Measurements from ENCODE around the gene GGCT. TPM values are rescaled to one million over a fixed set of nuclear protein-coding genes. Genes with fewer than 3 reads are reported as not detected.

The GGCT gene
- total and polyA plus RNA-seq, 2 donors (not counting 3 experiments of a cell fraction or from before 2014, with no cell fraction given) = 21.1 to 44.3 TPM

DNA sequence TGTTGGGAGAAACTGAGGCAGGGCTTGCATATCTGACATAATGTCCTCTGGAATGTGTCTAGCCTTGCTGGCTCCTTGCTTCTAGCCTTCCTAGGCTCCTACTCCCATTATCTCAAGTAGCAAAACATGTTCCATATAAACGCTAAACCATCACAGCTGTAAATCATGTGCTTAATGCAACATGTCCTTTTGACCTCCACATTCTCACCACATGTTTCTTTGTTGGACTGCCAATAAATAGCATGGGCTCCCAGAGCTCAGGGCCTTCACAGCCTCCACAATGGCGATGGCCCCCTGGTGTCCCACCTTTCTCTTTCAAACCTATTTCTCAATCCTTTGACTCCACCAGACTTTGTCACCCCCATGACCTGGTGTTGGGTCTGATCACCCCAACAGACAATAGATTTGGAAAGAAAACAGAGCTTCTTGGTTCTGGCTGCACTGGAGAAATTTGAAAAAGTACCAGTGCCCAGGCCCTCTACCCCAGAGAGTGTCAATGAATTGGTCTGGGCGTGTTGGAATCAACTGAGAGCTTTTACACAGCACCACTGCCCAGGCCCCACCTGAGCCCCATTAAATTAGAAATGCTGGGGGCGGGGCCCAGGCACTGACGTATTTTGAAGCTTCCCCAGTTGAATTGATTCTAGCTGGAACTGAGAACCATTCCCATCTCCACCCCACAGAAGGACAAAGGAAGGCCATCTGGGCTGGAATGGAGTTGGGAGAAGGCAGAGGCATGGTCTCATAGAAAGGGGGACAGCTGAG, 41.3 kb upstream of the GGCT start:
- TF ChIP-seq FOS (IDR thresholded peaks at IDR 0.05; ENCODE audit: borderline replicate concordance, insufficient read depth, low read length) (no peak), POLR2AphosphoS5 (IDR thresholded peaks at IDR 0.05; ENCODE audit: insufficient read depth, low read depth, low read length) (no peak), EZH2 (IDR thresholded peaks at IDR 0.05; ENCODE audit: borderline replicate concordance, low read depth, low read length, severe bottlenecking) (no peak), JUN (IDR thresholded peaks at IDR 0.05; ENCODE audit: borderline replicate concordance, insufficient read depth, insufficient read length, low read depth) (no peak), POLR2A (IDR thresholded peaks at IDR 0.05; ENCODE audit: low read depth, low read length) (no peak), MYC (IDR thresholded peaks at IDR 0.05; ENCODE audit: low read depth, low read length) (no peak), GATA2 (IDR thresholded peaks at IDR 0.05; ENCODE audit: insufficient read depth, insufficient read length, low read depth, low read length) (no peak), CTCF (IDR thresholded peaks at IDR 0.05; ENCODE audit: extremely low read depth in 1 of 2, insufficient read depth in 1 of 2, low read depth in 1 of 2, low read length in 2 of 2) (no peak)
- TF ChIP-seq, protein P1, sequence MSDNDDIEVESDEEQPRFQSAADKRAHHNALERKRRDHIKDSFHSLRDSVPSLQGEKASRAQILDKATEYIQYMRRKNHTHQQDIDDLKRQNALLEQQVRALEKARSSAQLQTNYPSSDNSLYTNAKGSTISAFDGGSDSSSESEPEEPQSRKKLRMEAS (IDR thresholded peaks at IDR 0.05; ENCODE audit: insufficient read depth, insufficient read length) = no peak
- Histone ChIP-seq H3K9me1 (replicated peaks; ENCODE audit: control insufficient read depth, extremely low read depth, insufficient read depth, low read length) (no peaks in the 10 kb centered on the region), H3K9me3 (replicated peaks; ENCODE audit: control insufficient read depth, insufficient read depth, low read length) (no peaks in the 10 kb centered on the region), H3K4me3 (replicated peaks in 1 of 3; ENCODE audit: insufficient read depth in 1 of 3, low read depth in 1 of 3, low read length in 3 of 3) (no peak overlapping the region), H3K4me1 (ENCODE audit: control insufficient read depth, extremely low read depth, insufficient read depth, low read length) (peaks cover 24% of the 10 kb centered on the region), H3K27ac (ENCODE audit: insufficient read depth, low read depth, low read length) (no peak overlapping the region), H3K79me2 (ENCODE audit: control insufficient read depth, insufficient read depth, low read length) (no peaks in the 10 kb centered on the region), H3K9ac (replicated peaks; ENCODE audit: extremely low read depth, insufficient read depth, low read length) (no peak overlapping the region), H3K4me2 (ENCODE audit: insufficient read depth, low read length) (no peak overlapping the region), H2AFZ (ENCODE audit: low read depth, low read length) (no peak overlapping the region), H3K27me3 (ENCODE audit: control insufficient read depth in 2 of 2, insufficient read depth in 2 of 2, low read length in 2 of 2) (no peaks in the 10 kb centered on the region), H3K36me3 (ENCODE audit: control insufficient read depth in 2 of 2, extremely low read depth in 1 of 2, insufficient read depth in 2 of 2, low read length in 2 of 2) (no peaks in the 10 kb centered on the region), H4K20me1 (replicated peaks; ENCODE audit: control insufficient read depth, extremely low read depth, insufficient read depth, low read length) (no peaks in the 10 kb centered on the region)
- no peak for FAIRE-seq
- dilution Hi-C loops (cut with MboI; ENCODE audit: extremely low pct_ligation_motif_present, low sequenced_read_pairs) (no loop called here), intact Hi-C loops (cut with micrococcal nuclease) (no loop called here)
- no peak for DNase-seq (ENCODE audit: low read depth, low spot score)
- CTCF ChIA-PET = interaction anchor here (1.9 to 12.5 kb wide), 2 partner anchors 16 to 270 kb away, joined by 6 to 389 read pairs; no protein-coding TSS in a partner anchor
- no TSS peak for BruUV-seq (replicated peaks)
- POLR2A ChIA-PET = no interaction called here
